GM18498 (cell line): ENCODE measurements around the gene AK5.

ENCODE experiments used
- ATAC-seq: cut with Tn5 transposase; IDR thresholded peaks from one replicate; pipeline ENCODE4 v1.9.1; 2021; ENCODE audit warnings: mild to moderate bottlenecking, moderate library complexity; ENCODE audit not compliant: unreplicated experiment

AK5 gene

DNA sequence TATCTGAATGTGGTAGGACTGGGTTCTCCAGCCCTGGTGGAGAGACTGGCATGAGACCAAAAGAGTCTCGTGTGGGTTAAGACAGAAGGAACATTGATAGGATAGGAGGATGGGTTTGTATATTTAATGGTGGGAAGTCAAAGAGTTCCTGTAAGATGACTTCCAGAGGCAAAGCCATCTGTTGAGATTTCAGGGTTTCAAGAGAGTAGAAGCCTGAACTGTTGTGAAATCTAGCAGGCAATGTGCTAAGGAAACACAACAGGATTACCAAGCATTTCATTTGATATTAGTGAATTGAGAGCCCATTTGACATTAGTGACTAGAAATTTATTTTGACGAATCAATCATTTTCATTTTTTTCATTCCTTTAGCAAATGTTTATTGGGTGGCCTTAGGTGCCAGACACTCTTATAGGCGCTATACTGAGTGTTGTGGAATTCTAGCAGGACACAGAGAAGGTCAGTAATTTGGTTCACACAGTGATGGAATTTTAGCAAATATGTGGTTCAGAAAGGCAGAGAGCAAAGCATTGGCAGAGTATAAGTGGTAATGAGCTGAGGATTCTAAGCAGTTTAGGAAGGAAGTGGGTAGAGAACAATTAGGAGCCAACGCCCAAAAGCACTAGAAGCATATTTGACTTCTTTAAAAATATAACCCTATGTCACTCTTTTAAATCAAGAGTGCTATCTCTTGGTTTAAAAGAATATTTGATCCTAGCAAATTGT, 149.3 kb downstream of the AK5 start:
- no peak for ATAC-seq

DNA sequence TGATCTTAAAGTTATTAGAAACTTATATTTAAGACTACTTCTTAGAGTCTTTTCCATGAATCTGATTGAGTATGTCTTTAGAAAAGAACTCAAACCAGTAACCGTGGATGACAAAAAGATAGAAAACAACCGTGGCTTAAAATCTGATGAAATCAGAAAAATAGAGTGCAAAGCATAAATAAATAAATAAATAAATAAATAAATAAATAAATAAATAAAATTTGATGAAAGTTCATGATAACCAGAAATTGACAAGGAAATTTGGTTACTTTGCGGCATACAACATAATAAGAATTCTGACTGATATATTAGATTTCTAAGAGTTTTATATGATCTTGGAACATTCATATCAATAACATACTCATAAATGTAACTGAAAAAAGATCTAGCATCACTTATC, 152.1 kb downstream of the AK5 start:
- no peak for ATAC-seq

DNA sequence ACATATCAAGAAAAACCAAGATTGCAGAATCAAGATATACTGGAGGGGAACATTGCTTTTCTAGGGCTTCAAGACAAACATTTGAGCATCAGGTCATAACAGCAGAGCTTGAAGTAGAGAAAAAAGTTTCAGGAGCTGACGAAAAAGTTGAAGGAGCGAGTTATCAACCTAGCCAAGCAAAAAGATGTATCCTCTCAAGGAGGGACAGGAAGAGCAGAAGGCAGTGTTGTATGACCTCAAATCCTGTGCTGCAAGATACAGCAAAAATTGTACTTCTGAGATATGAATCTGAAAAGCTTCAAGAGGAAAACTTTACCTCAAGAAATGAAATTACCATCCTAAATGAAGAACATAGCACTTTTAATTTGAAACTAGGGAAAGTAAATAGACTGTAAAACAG, 153.1 kb downstream of the AK5 start:
- no peak for ATAC-seq

DNA sequence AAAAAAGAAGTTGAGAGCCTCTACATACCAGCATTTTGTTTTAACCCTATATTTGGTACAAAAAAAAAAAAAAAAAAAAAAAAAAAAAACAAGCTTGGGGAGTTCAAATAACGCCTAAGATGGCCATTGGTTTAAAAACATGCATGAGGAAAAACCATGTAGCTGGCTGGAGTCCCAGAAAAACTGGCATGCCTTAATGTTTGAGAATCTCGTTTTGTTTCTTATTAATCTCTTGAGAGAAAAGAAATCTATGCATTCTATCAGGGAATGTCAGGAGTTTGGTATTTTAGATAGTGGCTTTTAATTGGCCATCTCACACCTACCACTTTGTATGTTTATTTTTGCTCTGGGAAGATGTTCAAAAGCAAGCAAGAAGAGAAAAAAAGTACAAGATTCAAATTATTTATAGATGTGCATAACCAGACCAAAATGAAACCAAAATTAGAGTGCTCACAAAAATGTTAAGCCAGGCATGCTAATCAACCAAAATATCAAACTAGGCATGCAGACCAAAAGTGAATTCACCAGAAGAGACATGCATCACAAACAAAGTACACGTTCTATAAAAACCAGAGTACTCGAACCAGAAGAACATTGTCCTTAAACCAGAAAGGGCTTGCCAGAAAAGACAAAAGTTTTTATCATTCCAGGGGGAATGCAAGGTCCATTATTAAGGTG, 156.6 kb downstream of the AK5 start:
- no peak for ATAC-seq

DNA sequence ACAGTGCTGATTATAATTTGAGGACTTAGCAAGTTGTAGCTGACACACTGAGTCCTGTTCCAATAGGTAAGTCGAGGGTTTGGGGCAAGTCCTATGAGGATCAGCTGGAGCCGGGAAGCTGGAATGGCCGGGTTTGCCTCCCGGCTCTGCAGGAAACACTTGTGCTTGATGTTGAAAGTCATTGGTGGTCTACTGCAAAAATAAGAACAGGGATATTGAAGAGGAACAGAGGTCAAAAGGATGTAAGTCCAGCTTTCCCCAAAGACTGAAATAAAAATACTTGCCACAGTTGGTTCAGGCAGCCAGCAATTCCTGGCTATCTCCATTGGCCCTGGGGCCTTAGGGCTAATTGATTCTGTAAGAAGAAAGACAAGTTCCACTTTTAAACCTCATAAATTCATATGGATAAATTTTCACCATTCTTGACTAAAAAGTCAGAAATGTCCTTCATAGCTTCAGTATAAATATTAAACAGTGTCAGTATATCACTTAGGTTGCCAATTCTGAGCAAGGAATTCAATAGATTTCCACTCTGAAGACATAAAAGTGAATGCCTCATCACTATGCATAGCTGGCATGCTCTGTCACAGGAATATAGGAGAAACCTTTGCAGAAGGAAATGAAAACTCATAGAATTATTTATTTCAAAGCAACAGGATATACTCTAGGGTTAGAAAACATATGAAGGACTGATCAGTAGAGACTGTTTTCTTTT, 165.2 kb downstream of the AK5 start:
- no peak for ATAC-seq

DNA sequence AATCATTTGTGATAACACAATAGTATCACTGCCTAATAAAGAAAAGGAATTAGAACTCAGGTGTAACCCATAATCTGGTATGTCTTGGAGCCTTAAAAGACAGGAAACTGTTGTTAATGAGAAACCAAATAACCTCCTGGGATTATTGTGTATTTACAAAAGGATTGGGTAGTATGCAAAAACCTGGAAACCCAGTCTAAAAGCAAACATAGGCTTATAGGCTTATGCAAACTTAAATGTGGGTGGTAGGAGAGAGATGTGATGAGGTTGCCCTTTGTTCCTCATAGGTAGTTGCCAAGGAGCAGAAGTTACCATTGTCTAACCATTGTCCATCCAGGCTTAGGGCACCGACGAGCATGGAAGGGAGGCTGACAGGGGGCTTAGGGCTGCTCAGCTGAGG, 165.8 kb downstream of the AK5 start:
- ATAC-seq: no peak

DNA sequence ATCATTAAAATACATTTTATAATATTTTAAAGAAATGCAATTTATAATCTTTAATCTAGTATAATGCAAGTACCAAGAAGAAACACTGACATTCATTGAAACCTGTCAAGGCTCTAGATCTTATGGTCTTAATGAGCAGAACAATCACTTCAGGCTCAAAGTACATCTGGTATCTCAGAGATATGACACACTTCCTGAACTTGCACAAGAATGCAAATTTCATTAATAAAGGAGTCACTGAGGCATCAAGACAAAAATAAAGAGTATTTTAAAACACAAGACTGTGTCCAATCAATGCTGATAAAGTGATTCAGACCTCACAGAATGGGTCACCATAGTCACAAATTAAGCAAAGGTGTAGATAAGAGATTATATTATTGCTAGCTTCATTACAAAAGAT, 178.1 kb downstream of the AK5 start:
- no peak for ATAC-seq

DNA sequence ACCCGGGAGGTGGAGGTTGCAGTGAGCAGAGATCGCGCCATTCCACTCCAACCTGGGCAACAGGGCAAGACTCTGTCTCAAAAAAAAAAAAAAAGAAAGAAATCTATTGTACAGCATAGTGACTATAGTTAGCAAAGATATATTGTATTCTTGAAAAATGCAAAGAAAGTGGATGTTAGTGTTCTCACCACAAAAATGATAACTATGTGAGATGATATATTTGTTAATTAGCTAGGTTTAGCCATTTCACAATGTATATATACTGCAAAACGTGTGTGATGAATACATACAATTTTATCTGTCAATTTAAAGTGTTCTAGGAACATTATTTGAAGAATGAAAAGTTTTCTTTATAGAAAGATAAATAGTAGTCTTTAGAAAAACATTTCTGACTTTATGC, 179.9 kb downstream of the AK5 start:
- no peak for ATAC-seq

DNA sequence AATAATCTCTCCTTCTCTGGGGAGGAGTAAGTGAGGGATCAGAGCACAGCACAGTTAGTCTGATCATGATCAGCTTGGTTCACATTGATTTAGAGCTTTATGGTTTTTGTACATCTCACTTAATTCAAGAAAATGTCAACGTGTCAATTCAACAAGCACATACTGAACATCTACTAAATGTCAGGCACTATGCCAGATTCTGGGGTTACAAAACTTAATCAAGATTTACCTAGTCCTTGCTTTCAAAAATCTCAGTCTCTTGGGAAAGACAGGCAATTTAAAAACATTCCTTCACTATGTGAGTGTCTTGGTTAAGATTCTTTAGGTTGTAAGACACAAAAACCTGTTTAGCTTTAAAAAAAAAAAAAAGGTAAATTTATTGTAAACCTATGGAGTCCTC, 181.4 kb downstream of the AK5 start:
- no peak for ATAC-seq

DNA sequence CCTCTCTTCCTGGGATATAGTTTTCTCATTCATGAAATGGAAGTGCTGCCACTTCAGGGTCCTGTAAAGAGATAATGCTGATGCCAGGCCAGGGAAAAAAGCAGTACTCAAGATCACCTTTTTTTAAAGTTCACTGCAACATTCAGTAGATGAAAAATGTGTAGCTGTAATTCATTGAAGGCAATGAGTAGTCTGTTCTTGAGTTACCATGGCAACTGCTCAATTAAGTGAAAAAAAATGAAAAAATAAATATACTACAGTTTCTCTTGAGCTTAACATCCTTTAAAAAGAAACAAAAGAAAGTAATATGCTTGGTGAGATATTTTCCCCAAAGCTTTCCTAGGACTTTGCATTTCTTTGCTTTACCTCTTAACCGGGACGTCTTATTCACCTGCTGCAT, 183.3 kb downstream of the AK5 start:
- ATAC-seq: no peak

DNA sequence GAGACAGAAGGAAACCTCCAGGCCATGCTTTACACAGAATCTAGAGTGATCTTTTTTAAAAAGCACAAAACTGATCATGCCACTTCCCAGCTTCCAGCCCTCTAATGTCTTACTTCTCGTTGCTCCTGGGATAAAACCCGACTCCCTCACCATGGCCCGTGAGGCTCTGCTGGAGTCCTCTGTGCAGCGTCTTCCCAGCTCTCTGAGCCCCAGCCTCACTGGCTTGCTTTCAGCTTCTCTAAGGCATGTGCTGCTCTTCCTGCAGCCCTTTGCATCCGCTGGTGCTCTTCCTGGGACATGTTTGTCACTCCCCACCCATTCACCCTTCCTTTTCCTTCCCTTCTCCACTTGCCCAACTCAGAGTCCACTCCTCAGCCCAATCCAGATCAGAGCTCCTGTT, 184.1 kb downstream of the AK5 start:
- no peak for ATAC-seq

DNA sequence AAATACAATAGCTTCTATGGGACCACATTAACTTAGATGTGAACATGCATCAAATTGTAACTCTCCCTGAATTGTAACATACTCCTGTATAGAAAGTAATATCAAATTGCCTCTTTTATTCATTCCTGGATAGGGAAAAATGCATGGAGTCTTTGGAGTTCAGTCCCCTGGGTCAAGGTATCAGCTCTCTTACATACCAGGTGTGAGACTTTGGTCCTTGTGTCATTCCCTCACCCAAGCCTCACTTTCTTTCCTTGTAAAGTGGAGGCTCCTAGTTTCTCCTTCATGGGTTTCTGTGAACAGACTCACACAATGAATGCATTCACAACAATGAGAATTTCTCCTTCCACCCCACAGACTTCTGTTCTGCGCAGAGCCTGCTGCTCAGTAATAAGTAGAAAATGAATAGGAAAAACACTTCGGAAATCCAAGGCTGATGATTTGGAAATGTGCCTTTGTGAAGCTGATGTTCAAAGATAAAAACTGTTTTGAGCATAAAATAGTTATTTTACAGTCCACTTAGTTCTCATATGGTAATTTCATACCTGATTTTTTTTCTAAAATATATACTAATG, 185.3 kb downstream of the AK5 start:
- ATAC-seq: no peak

DNA sequence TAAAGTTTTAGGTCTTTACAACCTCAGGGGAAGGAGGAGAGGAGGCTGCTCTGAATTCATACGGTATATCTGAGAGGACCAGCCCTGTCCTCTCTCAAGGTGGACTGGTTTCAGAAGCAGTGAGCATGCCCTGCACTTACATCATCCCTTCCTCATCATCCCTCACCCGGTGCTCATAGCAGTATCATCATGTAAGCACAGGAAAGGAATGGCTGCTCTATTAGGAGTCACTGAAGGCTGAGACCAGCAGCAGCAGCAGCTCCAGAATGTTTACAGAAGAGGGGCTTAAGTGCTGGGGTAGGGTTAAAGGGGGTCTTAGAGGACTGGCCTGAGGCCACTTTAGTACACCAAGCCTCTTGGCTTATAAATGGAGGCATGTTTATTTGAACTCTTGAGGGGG, 185.9 kb downstream of the AK5 start:
- no peak for ATAC-seq

DNA sequence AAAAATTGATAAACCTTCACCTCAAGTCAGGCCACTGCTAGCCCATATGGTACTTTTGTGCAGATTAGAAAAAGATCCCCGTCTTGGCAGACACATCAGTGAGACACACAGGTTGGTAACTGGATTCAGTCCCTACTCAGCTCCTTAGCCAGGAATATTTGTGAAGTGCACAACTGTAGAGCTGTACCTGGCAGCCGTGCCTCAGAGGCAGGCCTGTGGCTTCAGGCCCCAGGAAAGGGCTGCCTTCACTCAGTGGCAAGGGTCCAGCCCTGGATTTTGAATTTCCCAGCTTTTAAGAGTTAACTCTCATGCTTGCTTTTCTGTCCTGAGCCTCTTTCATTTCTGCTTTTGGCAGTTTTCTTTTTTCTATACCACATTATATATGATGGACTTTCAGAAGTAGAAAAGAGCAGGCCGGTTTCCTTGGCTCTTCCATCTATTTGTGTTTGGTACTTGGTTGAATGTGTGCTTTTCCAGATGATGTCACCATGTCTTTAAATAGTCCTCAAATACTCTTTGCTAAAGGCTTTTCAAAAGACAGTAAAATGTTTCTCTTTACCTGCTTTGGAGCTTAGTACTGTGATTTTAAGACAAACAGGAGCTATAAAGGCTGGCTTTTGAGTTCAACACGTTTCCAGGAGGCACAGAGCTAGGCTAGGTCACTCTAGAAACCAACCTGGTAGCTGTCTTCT, 186.6 kb downstream of the AK5 start:
- ATAC-seq: no peak

DNA sequence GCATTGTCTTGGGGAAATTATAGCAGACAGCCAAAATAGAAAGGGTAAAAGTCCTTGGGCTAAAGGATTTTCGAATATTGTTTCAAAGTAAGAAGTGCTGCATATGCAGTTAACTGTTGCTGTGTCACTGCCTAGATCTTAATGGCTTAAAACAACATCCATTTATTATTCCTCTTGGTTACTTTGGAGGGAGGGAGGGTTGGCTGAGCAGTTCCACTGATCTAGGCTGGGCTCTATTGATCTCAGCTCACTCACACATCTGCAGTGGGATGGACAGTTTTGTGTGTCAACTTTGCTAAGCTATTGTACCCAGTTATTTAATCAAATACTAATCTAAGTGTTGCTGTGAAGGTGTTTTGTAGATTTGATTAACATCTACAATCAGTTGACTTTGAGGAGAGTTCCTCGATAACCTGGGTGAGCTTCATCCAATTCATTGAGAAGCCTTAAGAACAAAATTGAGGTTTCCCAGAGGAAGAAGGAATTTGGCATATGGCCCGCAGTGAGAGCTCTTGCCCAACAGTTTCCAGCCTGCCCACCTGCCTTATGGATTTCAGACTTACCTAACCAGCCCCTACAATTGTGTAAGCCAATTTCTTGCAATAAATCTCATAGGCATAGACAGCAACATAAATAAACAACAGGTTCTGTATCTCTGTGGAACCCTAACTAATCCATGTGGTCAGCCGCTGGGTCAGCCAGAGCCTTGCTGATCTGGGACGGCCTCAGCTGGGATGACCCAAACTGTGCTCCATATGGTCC, 187.3 kb downstream of the AK5 start:
- no peak for ATAC-seq

DNA sequence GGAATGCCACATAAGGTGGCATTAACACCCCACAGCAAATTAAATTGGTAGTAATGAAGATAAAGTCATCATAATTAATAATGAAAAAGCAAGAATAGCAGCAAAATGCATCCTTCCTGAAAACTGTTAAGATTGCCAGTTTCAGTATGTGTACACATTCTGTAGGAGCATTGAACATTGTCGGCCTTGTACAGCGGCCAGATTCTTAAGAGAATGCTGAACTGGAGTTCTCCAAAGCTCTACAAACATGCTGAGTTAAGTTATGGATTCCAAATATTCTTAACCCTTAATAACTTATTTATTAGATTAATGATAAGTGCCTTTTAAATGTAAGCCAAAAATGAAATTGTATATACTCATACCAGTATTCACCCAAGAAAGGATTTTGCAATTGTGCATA, 189.9 kb downstream of the AK5 start:
- no peak for ATAC-seq

DNA sequence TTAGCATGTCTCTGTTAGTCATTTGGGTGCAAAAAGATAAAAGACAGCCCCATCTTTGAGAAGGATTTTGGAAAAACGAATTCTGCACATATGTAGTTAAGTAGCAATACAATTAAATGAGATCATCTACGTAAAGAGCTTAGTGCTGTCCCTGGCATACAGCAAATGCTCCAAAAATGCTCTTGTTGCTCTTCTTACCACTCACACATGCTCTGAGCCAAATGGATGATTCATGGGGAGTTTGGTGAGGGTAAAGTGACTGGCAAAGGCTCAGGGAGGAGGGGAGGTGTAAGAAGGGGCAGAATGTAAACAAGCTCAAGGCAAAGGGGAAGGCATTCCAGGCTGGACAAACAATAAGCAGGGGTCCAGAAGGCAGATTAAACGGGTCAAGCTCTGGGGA, 191.9 kb downstream of the AK5 start:
- no peak for ATAC-seq

DNA sequence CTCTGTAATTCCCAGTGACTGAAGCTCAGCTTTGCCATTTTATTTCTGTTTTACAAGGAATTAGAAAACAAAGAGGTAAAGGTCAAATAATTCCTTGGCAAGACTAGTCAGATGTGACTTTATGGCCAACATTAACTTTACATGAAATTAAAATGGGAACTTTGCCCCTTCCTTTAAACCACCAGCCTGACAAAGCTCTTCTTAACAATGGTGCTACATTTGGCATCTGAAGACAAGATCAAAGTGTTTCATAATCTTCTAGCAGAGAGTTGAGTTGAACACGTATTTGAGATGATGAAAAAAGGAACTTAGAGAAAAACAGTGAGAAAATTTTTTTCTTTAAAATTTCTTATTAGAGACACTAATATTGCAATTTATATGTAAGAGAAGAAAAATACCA, 193.8 kb downstream of the AK5 start:
- no peak for ATAC-seq

DNA sequence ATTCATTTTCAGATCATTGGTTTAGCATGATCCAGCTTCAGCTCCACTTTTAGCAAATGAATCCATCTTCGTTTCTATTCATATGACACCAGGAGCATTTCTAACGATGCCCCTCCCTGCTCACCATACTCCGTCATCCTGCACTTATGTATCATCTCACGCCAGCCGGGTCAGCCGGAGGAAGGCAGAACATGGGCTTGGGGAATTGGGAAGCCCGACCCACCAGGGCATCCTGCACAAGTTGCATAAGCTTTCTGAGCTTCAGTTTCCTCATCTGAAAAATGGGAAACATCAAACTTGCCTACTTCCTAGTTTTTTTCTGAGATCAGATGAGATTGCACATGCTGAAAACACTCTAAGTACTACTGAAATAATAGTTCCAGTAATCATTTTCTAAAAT, 194.7 kb downstream of the AK5 start:
- ATAC-seq: no peak

DNA sequence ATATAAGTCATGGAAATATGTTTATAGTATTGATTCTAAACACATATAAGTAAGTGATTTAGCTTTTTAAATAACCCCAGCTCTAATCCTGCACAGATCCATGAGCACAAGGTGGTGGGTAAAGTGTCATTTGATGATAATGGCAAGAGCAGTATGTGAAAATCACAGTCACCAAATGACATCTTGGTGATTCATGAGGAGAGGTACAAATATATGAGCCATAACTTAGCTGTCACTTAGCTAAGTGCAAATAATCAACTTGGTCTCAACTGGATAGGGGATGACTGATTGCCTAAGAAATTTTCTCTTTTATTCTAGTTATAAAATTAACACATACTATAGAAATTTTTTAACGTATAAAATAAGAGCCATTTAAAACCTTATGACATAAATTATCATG, 202.5 kb downstream of the AK5 start:
- ATAC-seq: no peak

DNA sequence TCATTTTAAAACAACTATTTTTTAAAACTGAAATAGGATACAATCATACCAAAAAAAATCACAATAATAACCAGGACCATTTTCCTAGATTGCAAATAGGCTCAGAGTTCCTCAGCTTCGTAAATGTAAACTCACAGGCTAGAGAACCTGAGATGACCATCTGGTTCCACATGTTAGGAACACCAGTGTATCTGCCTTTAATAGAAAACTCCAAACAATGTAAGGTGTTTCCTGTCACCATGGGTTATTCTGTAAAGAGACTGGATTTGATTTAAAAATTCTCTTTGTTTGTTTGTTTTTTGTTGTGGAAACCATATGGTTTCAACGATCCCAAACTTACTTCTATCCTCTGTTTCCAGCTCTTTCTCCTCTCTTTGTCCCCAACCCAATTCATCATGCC, 203.1 kb downstream of the AK5 start:
- ATAC-seq: no peak
